Aorta (tissue), 5 donors: ENCODE results near the gene CHD9. TPM values are rescaled to one million over a fixed set of nuclear protein-coding genes. Genes with fewer than 3 reads are reported as not detected.
A peak's percentile ranks its signal among the peaks of the same experiment; 100 is the strongest.
"Not testable (repeated sequence)": the region's sequence is repeated elsewhere in the genome, so short reads cannot be mapped to it uniquely, and the experiment has no call there.

ENCODE experiments used
- ATAC-seq: fragments of 200-7000 bp; cut with Tn5 transposase; one replicate; pipeline ENCODE4 v1.9.1; 2022; ENCODE audit warnings: moderate library complexity; ENCODE audit not compliant: low FRiP score
- DNase-seq, 2 donors: peaks; one replicate each; pipeline ENCODE4 v3.0.0-alpha.2; 2020
- H3K27ac ChIP-seq, 2 donors: one replicate each; pipeline ENCODE4 v1.5.1; 2013; ENCODE audit warnings: low read length in 2 of 2, mild to moderate bottlenecking in 2 of 2, moderate library complexity in 2 of 2, control low read depth in 1 of 2, inconsistent platforms in 1 of 2, low read depth in 1 of 2
- H3K27me3 ChIP-seq, 2 donors: one replicate each; pipeline ENCODE4 v1.6.1; 2013; ENCODE audit warnings: control low read depth in 1 of 2, low read length in 1 of 2, mild to moderate bottlenecking in 1 of 2, moderate library complexity in 1 of 2; ENCODE audit not compliant: insufficient read depth in 2 of 2, control insufficient read depth in 1 of 2
- H3K36me3 ChIP-seq, 2 donors: one replicate each; pipeline ENCODE4 v1.6.1; 2013; ENCODE audit warnings: control low read depth in 1 of 2, low read length in 1 of 2, mild to moderate bottlenecking in 1 of 2; ENCODE audit not compliant: insufficient read depth in 2 of 2, control insufficient read depth in 1 of 2
- H3K4me1 ChIP-seq, 2 donors: one replicate each; pipeline ENCODE4 v1.6.1; 2013; ENCODE audit warnings: low read length in 2 of 2, control low read depth in 1 of 2, mild to moderate bottlenecking in 1 of 2, moderate library complexity in 1 of 2; ENCODE audit not compliant: insufficient read depth in 2 of 2, control insufficient read depth in 1 of 2
- H3K4me3 ChIP-seq, 2 donors: one replicate each; pipeline ENCODE4 v1.5.1; 2013; ENCODE audit warnings: low read length in 2 of 2, control low read depth in 1 of 2, mild to moderate bottlenecking in 1 of 2
- H3K9me3 ChIP-seq: one replicate; pipeline ENCODE4 v1.6.1; 2013; ENCODE audit warnings: mild to moderate bottlenecking, low read length; ENCODE audit not compliant: control insufficient read depth
- WGBS, 2 donors: extraction: QIAGEN DNeasy Blood & Tissue Kit; methylation state at CpG; one replicate each; pipeline ENCODE4 v1.1.7; 2013; 5-methylcytosine and 5-hydroxymethylcytosine counted together
- intact Hi-C, 2 donors: fragments of 100-400 bp; cut with DNase I; formaldehyde crosslinking; loops; one replicate each; pipeline versions ENCODE4 v1.14.2 to v1.15.0; 2022
- polyA plus RNA-seq, 2 donors: library from polyadenylated mRNA; stranded (reverse); fragments of 200-250 nt; gene quantifications; one replicate each; pipeline ENCODE4 v1.2.3, GENCODE V29; 2013
- total RNA-seq, 2 donors: library from RNA; stranded (reverse); fragmentation: NEBNext Ultra II Directional; extraction: Animal tissue kit (Norgen Biotek cat#: 25700); gene quantifications; one replicate each; pipeline ENCODE4 v1.2.1, GENCODE V29; 2021
- donor health status: healthy with polysubstance abuse.
- donor health status: Bipolar disorder and iron deficiency.
- donor health status: DM: no; HTN: no; CAD: no.
- donor health status: DM: no; HTN: no; CAD: no.
- donor health status: DM: yes; HTN: yes; CAD: no.

Gene CHD9
- total and polyA plus RNA-seq, 4 donors, result 9.6 to 133 (median 52.0) TPM

DNA sequence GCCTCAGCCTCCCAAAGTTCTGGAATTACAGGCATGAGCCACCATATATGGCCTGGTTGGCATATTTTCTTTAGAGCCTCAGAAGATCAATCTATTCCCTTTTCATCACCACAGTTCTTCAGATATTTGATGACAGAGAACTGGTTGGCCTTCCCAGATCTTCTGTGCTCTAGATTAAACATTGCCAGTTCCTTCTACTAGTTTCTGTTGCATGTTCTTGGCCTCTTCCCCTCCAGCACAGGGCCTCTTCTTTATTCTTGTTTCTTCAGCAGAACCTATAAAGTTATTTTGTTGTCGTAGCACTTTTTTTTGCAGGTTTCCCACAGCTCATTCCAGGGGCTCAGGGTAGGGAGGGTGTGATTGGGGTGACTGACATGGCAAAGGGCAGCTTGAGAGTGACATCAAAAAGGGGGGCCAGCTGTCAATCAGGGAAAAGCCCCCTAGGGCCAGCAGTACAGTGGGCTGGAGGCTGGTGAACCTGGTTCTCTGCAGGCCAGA, 9.3 kb downstream of the CHD9 start:
- 92 to 96% methylated on average over 1 of the region's 1 CpG for WGBS, 2 donors
- DNase-seq, result no peak
- H3K27ac ChIP-seq, result no peak overlapping the region

DNA sequence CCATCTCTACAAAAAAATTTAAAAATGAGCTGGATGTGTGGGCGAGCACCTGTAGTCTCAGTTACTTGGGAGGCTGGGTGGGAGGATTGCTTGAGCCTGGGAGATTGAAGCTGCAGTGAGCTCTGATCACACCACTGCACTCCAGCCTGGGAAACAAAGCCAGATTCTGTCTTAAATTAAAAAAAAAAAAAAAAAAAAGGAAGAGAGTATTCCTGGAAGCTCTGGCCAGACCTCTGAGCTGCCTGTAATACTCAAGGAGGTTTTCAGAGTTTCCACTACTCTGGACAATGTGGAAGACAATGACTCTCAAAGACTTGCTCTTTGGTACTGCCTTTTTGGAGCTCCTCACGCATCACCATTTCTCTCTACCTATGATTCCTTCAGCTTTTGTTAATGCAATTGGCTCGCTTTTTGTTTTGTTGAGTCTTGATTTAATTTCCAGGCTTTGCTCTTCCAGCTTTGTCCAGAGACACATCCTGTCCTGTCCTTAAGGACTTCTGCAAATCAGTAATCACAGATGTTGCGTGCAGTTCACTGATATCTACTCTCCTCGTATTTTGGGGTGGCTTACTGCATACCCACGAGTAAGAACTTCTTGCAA, 10.8 kb downstream of the CHD9 start:
- Histone ChIP-seq H3K4me1 (peaks cover 0 to 3% of the 10 kb centered on the region in 2 donors), H3K4me3 (no peak overlapping the region), H3K27me3 (no peaks in the 10 kb centered on the region), H3K36me3 (no peaks in the 10 kb centered on the region), H3K9me3 (no peaks in the 10 kb centered on the region), H3K27ac (no peak overlapping the region)
- intact Hi-C loops, result no loop called here
- ATAC-seq, result peak; percentile 42
- no peak for DNase-seq
- 86% methylated on average over 6 of the region's 6 CpGs for WGBS, 2 donors

More for the DNA sequence above, 9.3 kb downstream of the CHD9 start:
- no peak overlapping the region for H3K4me3 ChIP-seq
- peaks cover 0 to 3% of the 10 kb centered on the region in 2 donors for H3K4me1 ChIP-seq
- H3K27me3 ChIP-seq, result no peaks in the 10 kb centered on the region
- intact Hi-C loops, result no loop called here
- H3K9me3 ChIP-seq, result no peaks in the 10 kb centered on the region
- no peak for ATAC-seq
- H3K36me3 ChIP-seq, result no peaks in the 10 kb centered on the region

- Histone ChIP-seq H3K4me3 (no peak overlapping the region), H3K36me3 (no peaks in the 10 kb centered on the region), H3K4me1 (peaks cover 0 to 5% of the 10 kb centered on the region in 2 donors), H3K9me3 (no peaks in the 10 kb centered on the region), H3K27ac (no peak overlapping the region), H3K27me3 (no peaks in the 10 kb centered on the region)
- DNase-seq, result no peak
- no peak for ATAC-seq
- intact Hi-C loops, result no loop called here
- WGBS, 2 donors, result 93 to 94% methylated on average over 2 of the region's 2 CpGs
Observed at GRCh38 chr16:53067675-53068074, 12.9 kb downstream of the CHD9 start.

- Histone ChIP-seq H3K27ac (no peak overlapping the region), H3K27me3 (no peaks in the 10 kb centered on the region), H3K4me3 (no peak overlapping the region), H3K4me1 (peaks cover 0 to 5% of the 10 kb centered on the region in 2 donors), H3K9me3 (no peaks in the 10 kb centered on the region), H3K36me3 (no peaks in the 10 kb centered on the region)
- intact Hi-C loops, result no loop called here
- ATAC-seq (no peak), DNase-seq (no peak)
- 93 to 95% methylated on average over 4 of the region's 4 CpGs for WGBS, 2 donors
Observed at GRCh38 chr16:53068423-53068833, 13.6 kb downstream of the CHD9 start.

- intact Hi-C loops, result no loop called here
- no peak for ATAC-seq
- no peak for DNase-seq
- Histone ChIP-seq H3K36me3 (no peaks in the 10 kb centered on the region), H3K27ac (no peak overlapping the region), H3K27me3 (no peaks in the 10 kb centered on the region), H3K4me1 (peaks cover 0 to 5% of the 10 kb centered on the region in 2 donors), H3K9me3 (no peaks in the 10 kb centered on the region), H3K4me3 (no peak overlapping the region)
- WGBS, 2 donors, result 93 to 96% methylated on average over 2 of the region's 2 CpGs
Observed at GRCh38 chr16:53069772-53070171, 15.0 kb downstream of the CHD9 start.

DNA sequence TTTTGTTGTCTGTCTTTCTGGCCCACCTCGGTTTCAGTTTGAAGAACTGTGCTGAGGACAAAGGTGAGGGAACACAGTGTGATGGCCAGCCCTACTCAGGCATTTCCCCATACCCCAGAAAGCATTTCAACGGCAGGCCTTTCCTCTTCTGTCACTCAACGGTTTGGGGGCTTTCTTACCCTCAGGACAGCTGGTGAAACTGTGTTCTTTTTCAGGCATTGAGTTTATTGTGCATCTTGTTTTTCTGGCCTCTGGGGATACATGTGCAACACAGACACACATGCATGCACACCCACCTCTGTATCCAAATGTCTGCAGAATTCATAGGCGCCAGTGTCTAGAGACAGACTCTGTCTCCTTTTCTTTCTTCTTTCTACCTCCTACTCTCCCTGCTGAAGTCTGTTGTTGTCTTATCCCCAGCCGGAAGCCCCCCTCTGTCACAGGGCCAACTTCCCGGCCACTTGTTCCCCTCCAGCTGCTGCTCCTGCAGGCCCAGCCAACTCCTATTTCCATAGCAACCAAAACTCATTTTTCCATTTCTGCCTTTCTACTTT, 17.0 kb downstream of the CHD9 start:
- WGBS, 2 donors, result 9 to 12% methylated on average over 6 of the region's 6 CpGs
- ATAC-seq (peak; percentile 54), DNase-seq (peak in 1 of 2 donors; percentile 84)
- Histone ChIP-seq H3K4me3 (no peak overlapping the region), H3K4me1 (peaks cover 0 to 5% of the 10 kb centered on the region in 2 donors), H3K27me3 (no peaks in the 10 kb centered on the region), H3K27ac (peak overlapping the region in 1 of 2 donors; percentile 32), H3K36me3 (no peaks in the 10 kb centered on the region), H3K9me3 (no peaks in the 10 kb centered on the region)
- intact Hi-C loops, result no loop called here

DNA sequence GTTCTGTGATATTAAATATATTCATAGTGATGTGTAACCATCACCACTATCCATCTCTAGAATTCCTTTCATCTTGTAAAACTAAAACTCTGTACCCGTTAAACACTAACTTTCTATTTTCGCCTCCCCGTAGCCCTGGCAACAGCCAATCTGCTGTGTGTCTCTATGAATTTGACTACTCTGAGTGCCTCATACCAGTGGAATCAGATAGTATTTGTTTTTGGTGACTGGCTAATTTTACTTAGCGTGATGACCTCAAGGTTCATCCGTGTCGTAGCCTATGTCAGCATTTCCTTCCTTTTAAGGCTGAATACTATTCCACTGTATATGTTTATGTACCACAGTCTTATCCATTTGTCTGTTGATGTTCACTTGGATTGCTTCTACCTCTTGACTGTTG, 18.2 kb downstream of the CHD9 start:
- Histone ChIP-seq H3K27ac (no peak overlapping the region), H3K9me3 (no peaks in the 10 kb centered on the region), H3K4me3 (no peak overlapping the region), H3K4me1 (peaks cover 0 to 5% of the 10 kb centered on the region in 2 donors), H3K27me3 (no peaks in the 10 kb centered on the region), H3K36me3 (no peaks in the 10 kb centered on the region)
- no peak for DNase-seq
- intact Hi-C loops, result no loop called here
- 85 to 86% methylated on average over 6 of the region's 6 CpGs for WGBS, 2 donors
- no peak for ATAC-seq

GRCh38 chr16:53074296-53074695, 19.5 kb downstream of the CHD9 start:
- H3K9me3 ChIP-seq, DNase-seq, H3K36me3 ChIP-seq, H3K27ac ChIP-seq, intact Hi-C loops, H3K4me3 ChIP-seq, H3K27me3 ChIP-seq, ATAC-seq, H3K4me1 ChIP-seq: not testable (repeated sequence)
- 65 to 100% methylated on average over 3 of the region's 3 CpGs for WGBS, 2 donors

GRCh38 chr16:53075461-53075860, 20.7 kb downstream of the CHD9 start:
- ATAC-seq, H3K27me3 ChIP-seq, intact Hi-C loops, H3K36me3 ChIP-seq, H3K27ac ChIP-seq, H3K4me3 ChIP-seq, DNase-seq, H3K4me1 ChIP-seq, H3K9me3 ChIP-seq: not testable (repeated sequence)
- WGBS, 2 donors, result 92 to 98% methylated on average over 7 of the region's 7 CpGs
